Stimulated activated CD8-positive, alpha-beta memory T cell treated with anti-CD3 and anti-CD28 coated beads, Interleukin-7, amount 100 ng/mL, for 48 hours (primary cell): ENCODE measurements around the gene ENOX2.

ENCODE experiments used
- DNase-seq, 2 donors: peaks; one replicate each; pipeline ENCODE4 v3.0.0-alpha.2; 2020; ENCODE audit warnings: low read depth in 1 of 2; ENCODE audit errors: extremely low read depth in 1 of 2

The ENOX2 gene

GRCh38 chrX:130771230-130771629, 131.8 kb downstream of the ENOX2 start:
- DNase-seq: no peak

GRCh38 chrX:130770615-130771014, 132.4 kb downstream of the ENOX2 start:
- no peak for DNase-seq

- DNase-seq: no peak
Measured at GRCh38 chrX:130769835-130770234, 133.2 kb downstream of the ENOX2 start.

- DNase-seq: no peak
Measured at GRCh38 chrX:130758072-130758471, 144.9 kb downstream of the ENOX2 start.

GRCh38 chrX:130756233-130756632, 146.8 kb downstream of the ENOX2 start:
- DNase-seq: no peak

- no peak for DNase-seq
Measured at GRCh38 chrX:130754353-130754752, 148.7 kb downstream of the ENOX2 start.

- no peak for DNase-seq
Measured at GRCh38 chrX:130746709-130747342, 156.2 kb downstream of the ENOX2 start.

- DNase-seq: no peak
Measured at GRCh38 chrX:130746077-130746476, 156.9 kb downstream of the ENOX2 start.

- DNase-seq: no peak
Measured at GRCh38 chrX:130741584-130741983, 161.4 kb downstream of the ENOX2 start.

GRCh38 chrX:130741151-130741550, 161.9 kb downstream of the ENOX2 start:
- DNase-seq: no peak

GRCh38 chrX:130738638-130739195, 164.3 kb downstream of the ENOX2 start:
- DNase-seq: no peak

GRCh38 chrX:130734713-130735112, 168.3 kb downstream of the ENOX2 start:
- no peak for DNase-seq

GRCh38 chrX:130728208-130728607, 174.8 kb downstream of the ENOX2 start:
- no peak for DNase-seq

GRCh38 chrX:130726661-130727060, 176.3 kb downstream of the ENOX2 start:
- DNase-seq: no peak

- no peak for DNase-seq
Measured at GRCh38 chrX:130725519-130725918, 177.5 kb downstream of the ENOX2 start.

- DNase-seq: no peak
Measured at GRCh38 chrX:130719413-130719812, 183.6 kb downstream of the ENOX2 start.

GRCh38 chrX:130718137-130718536, 184.9 kb downstream of the ENOX2 start:
- no peak for DNase-seq

- no peak for DNase-seq
Measured at GRCh38 chrX:130716781-130717413, 186.1 kb downstream of the ENOX2 start.

GRCh38 chrX:130716346-130716745, 186.7 kb downstream of the ENOX2 start:
- DNase-seq: no peak

- no peak for DNase-seq
Measured at GRCh38 chrX:130715299-130715698, 187.7 kb downstream of the ENOX2 start.

- DNase-seq: no peak
Measured at GRCh38 chrX:130714665-130715064, 188.3 kb downstream of the ENOX2 start.

- no peak for DNase-seq
Measured at GRCh38 chrX:130714135-130714534, 188.9 kb downstream of the ENOX2 start.
